ENCODE results near the gene GBGT1.

Gene GBGT1

GRCh38 chr9:133147412-133148198 is 16.1 kb downstream of the GBGT1 start:
- peak overlapping the region; percentile 72 for H3K4me3 ChIP-seq (ENCODE audit: low read length)
- DNase-seq (ENCODE audit: low read depth, low spot score), result peak; percentile 47

GRCh38 chr9:133146746-133147411 is 16.8 kb downstream of the GBGT1 start:
- DNase-seq (ENCODE audit: low read depth, low spot score), result no peak

GRCh38 chr9:133144904-133145851 is 18.5 kb downstream of the GBGT1 start:
- H3K4me3 ChIP-seq (ENCODE audit: low read length), result no peak overlapping the region; the same call in 1 of the 2 replicates

More at GRCh38 chr9:133146746-133147411, 16.8 kb downstream of the GBGT1 start:
- no peak overlapping the region for H3K4me3 ChIP-seq (ENCODE audit: low read length)

DNA sequence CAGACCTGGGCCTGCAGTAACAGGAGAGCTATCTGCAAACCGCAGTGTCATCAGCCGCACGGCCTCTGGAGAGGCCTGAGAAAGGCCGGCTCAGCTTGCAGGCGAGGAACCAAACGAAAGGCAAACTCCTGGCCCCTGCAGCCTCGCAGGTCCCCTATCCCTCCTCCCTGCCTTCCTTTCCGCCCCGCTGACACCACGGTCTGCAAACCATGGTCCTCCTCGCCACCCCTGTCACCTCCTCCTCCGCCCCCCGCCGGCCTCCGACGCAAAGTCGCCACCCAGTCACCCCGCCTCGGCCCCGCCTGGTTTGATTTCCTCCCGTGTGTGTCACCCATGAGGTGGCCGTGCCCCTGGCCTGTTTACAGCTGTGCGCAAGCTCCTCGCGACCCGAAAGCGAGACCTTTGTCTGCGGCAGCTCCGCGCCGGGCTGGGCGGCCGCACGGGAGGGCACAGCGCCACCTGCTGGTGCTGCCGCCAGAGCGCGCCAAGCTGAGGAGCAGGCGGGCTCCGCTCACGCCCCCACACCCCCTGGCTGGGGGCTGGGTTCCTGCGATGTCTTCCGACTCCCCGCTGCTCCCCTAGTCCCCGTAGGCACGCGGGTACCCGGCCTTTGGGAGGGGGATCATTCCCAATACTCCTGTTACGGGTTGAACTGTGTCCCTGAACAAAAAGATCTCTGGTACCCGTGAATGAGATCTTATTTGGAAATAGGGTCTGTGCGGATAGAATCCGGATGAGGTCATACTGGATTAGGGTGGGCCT is 19.4 kb downstream of the GBGT1 start:
- H3K4me3 ChIP-seq (ENCODE audit: low read length), result peak overlapping the region; percentile 41
- peak; percentile 62 for DNase-seq (ENCODE audit: low read depth, low spot score)

More at GRCh38 chr9:133144904-133145851, 18.5 kb downstream of the GBGT1 start:
- DNase-seq (ENCODE audit: low read depth, low spot score), result no peak

- peak overlapping the region; percentile 41 for H3K4me3 ChIP-seq (ENCODE audit: low read length)
- DNase-seq (ENCODE audit: low read depth, low spot score), result no peak
Measured at GRCh38 chr9:133143639-133144141, 20.0 kb downstream of the GBGT1 start.

DNA sequence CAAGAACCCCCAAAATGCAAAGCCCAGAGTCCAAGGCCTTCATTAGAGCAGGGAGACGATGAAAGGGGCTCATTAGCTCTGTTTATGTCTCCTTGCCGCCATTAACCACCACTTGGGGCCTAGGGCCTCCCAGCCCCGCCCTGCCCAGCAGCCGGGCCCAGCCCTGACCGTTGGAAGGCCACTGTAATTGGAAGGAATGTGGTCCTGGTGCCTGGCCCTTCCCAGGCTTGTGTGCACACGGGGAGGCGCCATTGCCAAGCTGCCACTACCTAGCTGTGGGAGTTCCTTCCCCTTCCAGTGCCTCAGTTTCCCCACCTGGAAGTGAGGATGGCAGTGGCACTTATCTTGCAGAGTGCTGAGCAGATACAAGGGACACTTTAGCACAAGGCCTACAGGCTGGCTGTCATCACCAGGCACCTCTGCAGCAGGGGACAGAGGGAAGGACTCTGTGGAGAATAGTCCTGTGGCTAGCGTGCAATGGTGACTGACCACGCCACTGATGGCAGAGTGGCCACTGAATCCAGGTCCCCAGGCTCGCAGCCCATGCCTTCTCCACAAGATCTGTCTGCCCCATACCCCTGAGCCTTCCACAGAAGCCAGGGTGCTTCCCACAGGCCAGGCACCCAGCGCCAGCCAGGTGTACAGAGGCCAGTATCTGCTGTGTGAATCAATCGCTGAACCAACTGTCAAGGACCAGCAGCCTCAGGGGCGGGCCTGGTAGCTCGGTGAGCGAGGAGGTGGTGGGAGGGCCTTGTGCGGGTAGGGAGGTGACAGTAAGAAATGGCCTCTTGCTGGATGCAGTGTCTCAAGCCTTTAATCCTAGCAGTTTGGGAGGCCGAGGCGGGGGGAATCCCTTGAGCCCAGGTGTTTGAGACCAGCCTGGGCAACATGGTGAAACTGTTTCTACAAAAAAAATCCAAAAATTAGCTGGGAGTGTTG is 20.8 kb downstream of the GBGT1 start:
- H3K4me3 ChIP-seq (ENCODE audit: low read length), result no peak overlapping the region
- no peak for DNase-seq (ENCODE audit: low read depth, low spot score)

- DNase-seq (ENCODE audit: low read depth, low spot score), result peak; percentile 62
- no peak overlapping the region for H3K4me3 ChIP-seq (ENCODE audit: low read length)
Measured at GRCh38 chr9:133141833-133142595, 21.7 kb downstream of the GBGT1 start.

GRCh38 chr9:133140606-133141005 is 23.1 kb downstream of the GBGT1 start:
- H3K4me3 ChIP-seq (ENCODE audit: low read length), result no peak overlapping the region
- no peak for DNase-seq (ENCODE audit: low read depth, low spot score)

DNA sequence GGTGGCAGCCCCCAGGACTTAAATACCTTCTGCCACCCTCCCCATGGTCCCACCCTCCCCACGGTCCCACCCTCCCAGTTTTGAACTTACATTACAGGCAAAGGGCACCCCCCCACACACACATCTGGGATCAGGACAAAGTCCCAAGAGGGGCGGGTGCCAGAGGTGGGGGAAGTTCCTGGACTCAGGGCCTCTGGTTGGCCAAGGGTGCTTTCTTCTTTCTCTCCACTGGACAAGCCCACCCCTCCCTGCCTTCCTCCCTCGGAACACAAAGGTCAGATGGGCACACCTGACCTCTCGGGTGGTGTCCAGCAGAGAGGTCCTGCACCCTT is 23.6 kb downstream of the GBGT1 start:
- H3K4me3 ChIP-seq (ENCODE audit: low read length), result no peak overlapping the region
- DNase-seq (ENCODE audit: low read depth, low spot score), result no peak

GRCh38 chr9:133139246-133140173 is 24.2 kb downstream of the GBGT1 start:
- no peak for DNase-seq (ENCODE audit: low read depth, low spot score)
- H3K4me3 ChIP-seq (ENCODE audit: low read length), result no peak overlapping the region

- DNase-seq (ENCODE audit: low read depth, low spot score), result no peak
- no peak overlapping the region for H3K4me3 ChIP-seq (ENCODE audit: low read length)
Measured at GRCh38 chr9:133137451-133138231, 26.1 kb downstream of the GBGT1 start.

DNA sequence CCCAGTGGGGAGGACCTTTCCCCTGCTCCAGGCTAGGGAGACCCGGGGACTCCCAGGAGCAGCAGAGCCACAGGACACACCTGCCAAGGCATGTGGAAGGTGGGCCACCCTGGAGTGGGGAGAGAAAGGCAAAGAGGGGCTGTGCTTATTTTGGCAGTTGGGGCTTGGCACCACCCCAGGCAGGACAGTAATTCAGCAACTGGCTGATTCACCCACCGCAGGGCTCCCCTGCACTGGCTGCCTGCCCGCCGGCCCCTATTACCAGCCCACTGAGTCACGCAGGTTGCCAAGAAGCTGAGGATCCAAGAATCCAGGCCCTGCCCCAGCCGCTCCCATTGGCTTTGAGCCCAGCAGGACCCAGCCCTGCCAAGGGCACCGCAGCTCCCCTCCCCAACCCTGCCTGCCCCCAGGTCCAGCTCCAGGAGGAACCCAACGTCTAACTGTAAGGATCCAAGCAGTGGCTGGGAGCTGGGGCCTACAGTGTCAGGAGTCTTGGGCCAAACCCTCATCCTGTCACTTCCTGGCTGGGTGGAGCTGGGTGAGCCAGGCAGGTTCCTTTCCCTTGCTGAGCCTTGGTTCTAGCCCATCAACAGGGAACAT is 28.5 kb downstream of the GBGT1 start:
- no peak overlapping the region for H3K4me3 ChIP-seq (ENCODE audit: low read length)
- no peak for DNase-seq (ENCODE audit: low read depth, low spot score)

DNA sequence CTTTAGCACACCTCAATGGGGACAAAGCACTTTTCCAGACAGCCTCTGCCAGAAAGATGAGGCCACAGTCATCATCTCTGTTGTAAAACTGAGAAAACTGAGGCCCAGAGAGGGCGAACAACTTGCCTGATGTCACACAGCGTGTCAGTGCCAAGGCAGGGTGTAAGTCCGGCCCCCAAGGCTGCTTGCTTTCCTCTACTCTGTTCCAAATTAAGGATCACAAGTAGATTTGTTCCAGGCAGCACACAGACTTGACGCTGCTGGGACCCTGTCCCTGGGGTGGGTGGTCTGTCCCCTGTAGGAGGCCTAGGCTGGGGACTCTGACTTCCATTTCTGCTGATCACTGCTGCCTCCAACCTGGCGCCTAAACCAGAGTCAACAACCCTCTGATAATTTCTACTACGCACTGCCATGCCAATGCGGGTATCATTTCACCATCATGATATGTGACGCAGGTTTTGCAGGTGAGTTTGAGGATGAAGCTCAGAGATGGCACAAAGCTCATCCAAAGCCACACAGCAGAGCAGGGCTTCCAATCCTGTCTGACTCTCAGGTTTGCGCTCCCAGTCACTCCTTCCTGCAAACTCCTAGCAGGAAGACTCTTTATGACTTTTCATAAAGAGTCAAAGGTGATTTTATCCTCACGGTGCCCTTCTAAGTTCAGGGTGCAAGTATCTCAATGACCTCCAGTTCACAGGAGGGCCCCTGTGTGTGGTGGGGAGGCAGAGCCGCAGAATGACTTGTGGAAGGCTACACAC is 29.1 kb downstream of the GBGT1 start:
- no peak overlapping the region for H3K4me3 ChIP-seq (ENCODE audit: low read length)
- DNase-seq (ENCODE audit: low read depth, low spot score), result no peak

DNA sequence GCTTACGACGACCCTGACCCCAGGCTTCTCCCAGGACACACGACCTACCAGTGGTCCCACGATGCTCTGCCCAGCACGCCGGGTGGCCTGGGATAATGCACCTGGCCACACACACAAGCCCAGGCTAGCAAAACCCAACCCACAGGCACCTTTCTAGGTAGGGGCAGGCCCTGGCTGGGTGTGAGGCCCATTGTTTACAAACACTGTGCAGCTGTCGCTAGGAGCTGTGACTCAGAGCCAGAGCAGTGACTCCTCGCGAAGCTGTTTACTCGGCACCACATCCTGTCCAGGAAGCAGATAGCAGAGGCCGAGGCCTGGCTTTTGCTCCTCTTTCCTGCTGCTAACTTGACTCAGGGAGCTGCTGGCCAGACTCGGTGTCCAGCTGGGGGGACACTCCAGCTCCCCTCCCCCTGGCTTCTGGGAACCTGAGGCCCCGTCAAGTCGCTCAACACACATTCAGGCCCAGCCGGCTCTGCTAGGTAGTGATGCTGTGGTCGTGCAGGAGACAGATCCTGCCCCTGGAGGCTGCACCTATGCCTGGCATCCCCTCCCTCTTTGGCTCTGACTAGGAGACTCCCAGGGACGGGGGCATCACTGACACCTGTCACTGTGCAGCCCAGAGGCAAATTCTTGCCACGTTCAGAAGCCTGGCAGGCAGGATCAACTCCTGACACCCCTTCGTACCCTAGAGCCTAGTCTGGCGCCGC is 29.9 kb downstream of the GBGT1 start:
- H3K4me3 ChIP-seq (ENCODE audit: low read length), result no peak overlapping the region
- DNase-seq (ENCODE audit: low read depth, low spot score), result no peak

Measured in Jurkat, Clone E6-1 (cell line).